Measurements from ENCODE around the gene MICAL2.

DNA sequence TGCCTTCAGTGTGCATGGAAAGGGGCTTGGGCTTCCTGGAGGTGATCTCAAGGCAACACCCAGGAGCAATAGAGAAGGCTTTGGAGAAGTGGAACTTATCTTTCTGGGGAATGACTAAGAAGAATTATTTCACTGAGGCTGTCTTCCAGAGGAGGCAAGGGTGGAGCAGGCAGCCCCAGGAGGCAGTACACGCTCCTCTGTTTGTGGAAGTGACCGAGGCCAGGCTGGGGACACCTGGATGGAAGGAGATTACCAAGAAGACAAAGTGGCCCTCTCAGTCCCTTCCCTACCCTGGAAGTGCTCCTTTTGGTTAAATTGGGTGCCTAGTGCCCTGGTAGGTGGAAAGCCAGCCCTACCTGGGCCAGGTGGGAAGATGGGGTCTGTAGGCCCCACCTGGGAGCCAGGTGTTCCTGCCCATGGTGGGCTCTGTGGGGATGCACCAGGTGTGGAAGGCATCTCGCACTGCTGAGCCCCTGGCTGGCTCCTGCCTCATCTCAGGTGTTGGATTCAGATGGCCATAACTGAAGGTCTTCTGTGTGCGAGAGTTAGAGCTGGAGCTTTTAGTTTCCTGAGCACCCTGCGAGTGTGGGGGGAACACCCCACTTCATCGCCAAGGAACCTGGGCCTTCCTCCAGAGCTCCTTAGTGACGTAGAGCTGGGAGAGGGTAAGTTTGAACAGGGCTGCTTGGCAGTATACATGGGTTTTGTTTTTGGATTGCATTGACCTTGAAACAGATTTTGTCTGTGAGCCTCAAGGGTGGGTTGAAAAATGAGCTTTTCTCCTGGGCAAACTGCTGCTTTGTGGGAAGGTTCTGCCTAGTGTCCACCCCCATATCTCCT is 46.1 kb downstream of the MICAL2 start:
- TF ChIP-seq EP300 (IDR thresholded peaks at IDR 0.05; ENCODE audit: borderline replicate concordance): no peak
- no peak for TF ChIP-seq TEAD4 (IDR thresholded peaks at IDR 0.05)
- TF ChIP-seq TAF1 (IDR thresholded peaks at IDR 0.05; ENCODE audit: low read depth): no peak
- no peak for TF ChIP-seq NFIC (IDR thresholded peaks at IDR 0.05)
- TF ChIP-seq, protein P1, sequence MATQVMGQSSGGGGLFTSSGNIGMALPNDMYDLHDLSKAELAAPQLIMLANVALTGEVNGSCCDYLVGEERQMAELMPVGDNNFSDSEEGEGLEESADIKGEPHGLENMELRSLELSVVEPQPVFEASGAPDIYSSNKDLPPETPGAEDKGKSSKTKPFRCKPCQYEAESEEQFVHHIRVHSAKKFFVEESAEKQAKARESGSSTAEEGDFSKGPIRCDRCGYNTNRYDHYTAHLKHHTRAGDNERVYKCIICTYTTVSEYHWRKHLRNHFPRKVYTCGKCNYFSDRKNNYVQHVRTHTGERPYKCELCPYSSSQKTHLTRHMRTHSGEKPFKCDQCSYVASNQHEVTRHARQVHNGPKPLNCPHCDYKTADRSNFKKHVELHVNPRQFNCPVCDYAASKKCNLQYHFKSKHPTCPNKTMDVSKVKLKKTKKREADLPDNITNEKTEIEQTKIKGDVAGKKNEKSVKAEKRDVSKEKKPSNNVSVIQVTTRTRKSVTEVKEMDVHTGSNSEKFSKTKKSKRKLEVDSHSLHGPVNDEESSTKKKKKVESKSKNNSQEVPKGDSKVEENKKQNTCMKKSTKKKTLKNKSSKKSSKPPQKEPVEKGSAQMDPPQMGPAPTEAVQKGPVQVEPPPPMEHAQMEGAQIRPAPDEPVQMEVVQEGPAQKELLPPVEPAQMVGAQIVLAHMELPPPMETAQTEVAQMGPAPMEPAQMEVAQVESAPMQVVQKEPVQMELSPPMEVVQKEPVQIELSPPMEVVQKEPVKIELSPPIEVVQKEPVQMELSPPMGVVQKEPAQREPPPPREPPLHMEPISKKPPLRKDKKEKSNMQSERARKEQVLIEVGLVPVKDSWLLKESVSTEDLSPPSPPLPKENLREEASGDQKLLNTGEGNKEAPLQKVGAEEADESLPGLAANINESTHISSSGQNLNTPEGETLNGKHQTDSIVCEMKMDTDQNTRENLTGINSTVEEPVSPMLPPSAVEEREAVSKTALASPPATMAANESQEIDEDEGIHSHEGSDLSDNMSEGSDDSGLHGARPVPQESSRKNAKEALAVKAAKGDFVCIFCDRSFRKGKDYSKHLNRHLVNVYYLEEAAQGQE (IDR thresholded peaks at IDR 0.05; ENCODE audit: low read depth): no peak
- TF ChIP-seq CREB1 (IDR thresholded peaks at IDR 0.05; ENCODE audit: low read depth): no peak
- TF ChIP-seq, protein P2, sequence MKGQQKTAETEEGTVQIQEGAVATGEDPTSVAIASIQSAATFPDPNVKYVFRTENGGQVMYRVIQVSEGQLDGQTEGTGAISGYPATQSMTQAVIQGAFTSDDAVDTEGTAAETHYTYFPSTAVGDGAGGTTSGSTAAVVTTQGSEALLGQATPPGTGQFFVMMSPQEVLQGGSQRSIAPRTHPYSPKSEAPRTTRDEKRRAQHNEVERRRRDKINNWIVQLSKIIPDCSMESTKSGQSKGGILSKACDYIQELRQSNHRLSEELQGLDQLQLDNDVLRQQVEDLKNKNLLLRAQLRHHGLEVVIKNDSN (IDR thresholded peaks at IDR 0.05): no peak
- TF ChIP-seq FOXM1 (IDR thresholded peaks at IDR 0.05; ENCODE audit: borderline replicate concordance, low read depth): no peak
- TF ChIP-seq, protein P3, sequence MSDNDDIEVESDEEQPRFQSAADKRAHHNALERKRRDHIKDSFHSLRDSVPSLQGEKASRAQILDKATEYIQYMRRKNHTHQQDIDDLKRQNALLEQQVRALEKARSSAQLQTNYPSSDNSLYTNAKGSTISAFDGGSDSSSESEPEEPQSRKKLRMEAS (IDR thresholded peaks at IDR 0.05): no peak
- no peak for TF ChIP-seq YY1 (IDR thresholded peaks at IDR 0.05; ENCODE audit: low read depth)

Data from Ishikawa (cell line).